KMS-11 (cell line): ENCODE data around the gene CHPF2.

ENCODE experiments used
- H2AFZ ChIP-seq: fragments of 200-600 bp; sonication (generic); 2 replicates; pipeline ENCODE4 v1.6.1; 2016; ENCODE audit warnings: antibody characterized with exemption, mixed run types, low read depth
- H3K27ac ChIP-seq: fragments of 200-600 bp; sonication (generic); 2 replicates; pipeline ENCODE4 v1.6.1; 2016; ENCODE audit warnings: mild to moderate bottlenecking, mixed run types
- H3K27me3 ChIP-seq: fragments of 200-600 bp; sonication (generic); 2 replicates; pipeline ENCODE4 v1.6.1; 2017; ENCODE audit warnings: mild to moderate bottlenecking, low read depth, mixed run types, moderate library complexity; ENCODE audit not compliant: insufficient read depth
- H3K36me3 ChIP-seq: fragments of 200-600 bp; sonication (generic); 2 replicates; pipeline ENCODE4 v1.6.1; 2017; ENCODE audit warnings: mild to moderate bottlenecking, mixed run types; ENCODE audit not compliant: insufficient read depth
- H3K4me1 ChIP-seq: fragments of 200-600 bp; sonication (generic); 2 replicates; pipeline ENCODE4 v1.6.1; 2016; ENCODE audit warnings: mild to moderate bottlenecking, low read depth, mixed run types; ENCODE audit not compliant: poor library complexity, severe bottlenecking
- H3K4me2 ChIP-seq: fragments of 200-600 bp; sonication (generic); 2 replicates; pipeline ENCODE4 v1.7.0; 2016; ENCODE audit warnings: mild to moderate bottlenecking, mixed run types
- H3K4me3 ChIP-seq: fragments of 200-600 bp; sonication (generic); IDR thresholded peaks from 2 replicates; pipeline ENCODE4 v1.6.1; 2017; ENCODE audit warnings: low read depth, low read length, mixed read lengths; ENCODE audit not compliant: insufficient read depth
- H3K79me2 ChIP-seq: fragments of 200-600 bp; sonication (generic); 2 replicates; pipeline ENCODE4 v1.6.1; 2016; ENCODE audit warnings: low read depth, mixed run types; ENCODE audit not compliant: insufficient read depth
- H3K9ac ChIP-seq: fragments of 200-600 bp; sonication (generic); 2 replicates; pipeline ENCODE4 v1.6.1; 2016; ENCODE audit warnings: mild to moderate bottlenecking, mixed run types
- H4K20me1 ChIP-seq: fragments of 200-600 bp; sonication (generic); 2 replicates; pipeline ENCODE4 v1.6.1; 2016; ENCODE audit warnings: mild to moderate bottlenecking, mixed run types; ENCODE audit not compliant: insufficient read depth
- CTCF ChIP-seq: fragments of 200-600 bp; sonication (generic); conservative IDR thresholded peaks from 2 replicates; pipeline ENCODE4 v1.6.1; 2017; ENCODE audit warnings: low read depth, mild to moderate bottlenecking, antibody characterized with exemption, low read length, moderate library complexity, mixed read lengths

The CHPF2 gene

GRCh38 chr7:151236406-151236805 is 4.1 kb downstream of the CHPF2 start:
- H3K9ac ChIP-seq = no peak overlapping the region
- H3K4me1 ChIP-seq = peaks cover 15% of the 10 kb centered on the region
- H3K79me2 ChIP-seq = peaks cover 34% of the 10 kb centered on the region
- no peak overlapping the region for H3K4me3 ChIP-seq
- H3K36me3 ChIP-seq = no peaks in the 10 kb centered on the region; the same call in 1 of the 2 replicates
- H2AFZ ChIP-seq = no peak overlapping the region
- no peak for TF ChIP-seq CTCF
- H3K27ac ChIP-seq = no peak overlapping the region
- no peak overlapping the region for H3K4me2 ChIP-seq
- no peaks in the 10 kb centered on the region for H4K20me1 ChIP-seq
- H3K27me3 ChIP-seq = no peaks in the 10 kb centered on the region

GRCh38 chr7:151237244-151238189 is 5.2 kb downstream of the CHPF2 start:
- no peak overlapping the region for H3K9ac ChIP-seq
- no peaks in the 10 kb centered on the region for H3K27me3 ChIP-seq
- H2AFZ ChIP-seq = no peak overlapping the region
- H3K4me3 ChIP-seq = no peak overlapping the region
- no peaks in the 10 kb centered on the region; the same call in 1 of the 2 replicates for H3K36me3 ChIP-seq
- peaks cover 33% of the 10 kb centered on the region for H3K79me2 ChIP-seq
- H3K27ac ChIP-seq = no peak overlapping the region
- no peaks in the 10 kb centered on the region for H4K20me1 ChIP-seq
- H3K4me2 ChIP-seq = no peak overlapping the region
- TF ChIP-seq CTCF = no peak
- H3K4me1 ChIP-seq = peaks cover 10% of the 10 kb centered on the region

GRCh38 chr7:151238190-151238810 is 6.0 kb downstream of the CHPF2 start:
- no peak overlapping the region for H3K4me3 ChIP-seq
- H3K79me2 ChIP-seq = peaks cover 25% of the 10 kb centered on the region
- H3K9ac ChIP-seq = no peak overlapping the region
- no peak overlapping the region for H2AFZ ChIP-seq
- no peaks in the 10 kb centered on the region for H4K20me1 ChIP-seq
- H3K27ac ChIP-seq = no peak overlapping the region
- H3K4me1 ChIP-seq = peaks cover 14% of the 10 kb centered on the region
- no peak for TF ChIP-seq CTCF
- no peaks in the 10 kb centered on the region; the same call in 1 of the 2 replicates for H3K36me3 ChIP-seq
- H3K27me3 ChIP-seq = no peaks in the 10 kb centered on the region
- H3K4me2 ChIP-seq = no peak overlapping the region

GRCh38 chr7:151238924-151239836 is 6.9 kb downstream of the CHPF2 start:
- Histone ChIP-seq H3K4me3 (no peak overlapping the region), H3K27me3 (peaks cover 6% of the 10 kb centered on the region; the same call in 1 of the 2 replicates), H3K9ac (no peak overlapping the region), H3K79me2 (peaks cover 16% of the 10 kb centered on the region; the same call in 1 of the 2 replicates), H3K4me2 (no peak overlapping the region), H4K20me1 (no peaks in the 10 kb centered on the region), H3K27ac (no peak overlapping the region), H3K4me1 (peaks cover 13% of the 10 kb centered on the region), H3K36me3 (no peaks in the 10 kb centered on the region; the same call in 1 of the 2 replicates), H2AFZ (no peak overlapping the region)
- TF ChIP-seq CTCF = no peak
